IMR-90 (cell line): Measurements from ENCODE around the gene RXFP1. TPM values are rescaled to one million over a fixed set of nuclear protein-coding genes. Genes with fewer than 3 reads are reported as not detected.

Experiments
- ATAC-seq: fragments of 200-7000 bp; cut with Tn5 transposase; 2 replicates; pipeline ENCODE4 v1.9.1; 2020; ENCODE audit warnings: low read depth, mild to moderate bottlenecking, moderate library complexity
- BruUV-seq: library from RNA; stranded (reverse); fragments of 400-500 nt; replicated peaks from 2 replicates; lab custom pipeline; 2021; lab: Mats Ljungman, UMichigan
- CTCF ChIA-PET: fragments of 300-600 bp; formaldehyde crosslinking; extraction: SDS; loops from one replicate; lab custom pipeline; 2021; ENCODE audit warnings: antibody characterized with exemption; lab: Yijun Ruan, JAX
- POLR2A ChIA-PET: fragments of 300-600 bp; sonication (Branson Sonifier 250); formaldehyde crosslinking; loops from one replicate; lab custom pipeline; 2022; ENCODE audit warnings: antibody characterized with exemption; ENCODE audit not compliant: unreplicated experiment; lab: Charles Lee
- DNase-seq: peaks from one replicate; pipeline ENCODE4 v3.0.0; 2013
- H2AFZ ChIP-seq: replicated peaks from 2 replicates; pipeline ENCODE3; 2013; ENCODE audit warnings: low read length, mild to moderate bottlenecking; ENCODE audit not compliant: poor library complexity
- H2AK5ac ChIP-seq: 2 replicates; pipeline ENCODE4 v1.6.1; 2013; ENCODE audit warnings: low read depth, low read length, inconsistent platforms
- H2AK9ac ChIP-seq: replicated peaks from 2 replicates; pipeline ENCODE3; 2013; ENCODE audit warnings: mild to moderate bottlenecking, low read depth, low read length, moderate library complexity; ENCODE audit not compliant: poor library complexity
- H2BK120ac ChIP-seq: 2 replicates; pipeline ENCODE4 v1.6.1; 2013; ENCODE audit warnings: low read depth, low read length, inconsistent platforms
- H2BK15ac ChIP-seq: 3 replicates; pipeline ENCODE4 v1.6.1; 2013; ENCODE audit warnings: low read depth, low read length, inconsistent platforms
- H2BK20ac ChIP-seq: 2 replicates; pipeline ENCODE4 v1.6.1; 2013; ENCODE audit warnings: low read depth, mild to moderate bottlenecking, inconsistent platforms, low read length, moderate library complexity
- H2BK5ac ChIP-seq: 2 replicates; pipeline ENCODE4 v1.6.1; 2013; ENCODE audit warnings: mild to moderate bottlenecking, low read depth, low read length, inconsistent platforms; ENCODE audit not compliant: poor library complexity, severe bottlenecking
- H3K14ac ChIP-seq: replicated peaks from 2 replicates; pipeline ENCODE4 v1.6.1; 2013; ENCODE audit warnings: low read depth, low read length, inconsistent platforms
- H3K18ac ChIP-seq: 2 replicates; pipeline ENCODE4 v1.6.1; 2013; ENCODE audit warnings: low read depth, low read length, control low read depth
- H3K23ac ChIP-seq: 2 replicates; pipeline ENCODE4 v1.6.1; 2013; ENCODE audit warnings: low read depth, low read length, inconsistent platforms
- H3K27ac ChIP-seq: 2 replicates; pipeline ENCODE4 v1.5.1; 2013; ENCODE audit warnings: mild to moderate bottlenecking, control low read depth, low read length; ENCODE audit not compliant: insufficient read depth
- H3K27me3 ChIP-seq: 2 replicates; pipeline ENCODE4 v1.6.1; 2013; ENCODE audit warnings: low read length; ENCODE audit not compliant: control insufficient read depth, insufficient read depth
- H3K36me3 ChIP-seq: 2 replicates; pipeline ENCODE4 v1.6.1; 2013; ENCODE audit warnings: low read length, mixed read lengths; ENCODE audit not compliant: control insufficient read depth, insufficient read depth
- H3K4ac ChIP-seq: 2 replicates; pipeline ENCODE4 v1.6.1; 2013; ENCODE audit warnings: low read depth, low read length, inconsistent platforms
- H3K4me1 ChIP-seq: 2 replicates; pipeline ENCODE4 v1.6.1; 2013; ENCODE audit warnings: low read length, mixed read lengths; ENCODE audit not compliant: control insufficient read depth, insufficient read depth
- H3K4me2 ChIP-seq: 2 replicates; pipeline ENCODE4 v1.6.1; 2013; ENCODE audit warnings: low read depth, mild to moderate bottlenecking, control low read depth, low read length, moderate library complexity
- H3K4me3 ChIP-seq: 2 replicates; pipeline ENCODE4 v1.5.1; 2013; ENCODE audit warnings: low read depth, mild to moderate bottlenecking, control low read depth, low read length, moderate library complexity; ENCODE audit not compliant: insufficient read depth
- H3K56ac ChIP-seq: 2 replicates; pipeline ENCODE4 v1.6.1; 2013; ENCODE audit warnings: low read length, inconsistent platforms; ENCODE audit not compliant: insufficient read depth; ENCODE audit errors: extremely low read depth
- H3K79me1 ChIP-seq, 2 experiments: 2 replicates each; pipeline ENCODE4 v1.6.1; 2013; ENCODE audit warnings: low read length in 2 of 2, inconsistent platforms in 1 of 2, low read depth in 1 of 2
- H3K9ac ChIP-seq: 2 replicates; pipeline ENCODE4 v1.6.1; 2013; ENCODE audit warnings: low read depth, low read length, control low read depth
- H3K9me1 ChIP-seq: 2 replicates; pipeline ENCODE4 v1.6.1; 2013; ENCODE audit warnings: low read length, inconsistent platforms; ENCODE audit not compliant: insufficient read depth
- H3K9me3 ChIP-seq: 2 replicates; pipeline ENCODE4 v1.6.1; 2013; ENCODE audit warnings: low read length; ENCODE audit not compliant: control insufficient read depth, insufficient read depth
- H4K20me1 ChIP-seq: 2 replicates; pipeline ENCODE4 v1.6.1; 2013; ENCODE audit warnings: low read length, inconsistent platforms; ENCODE audit not compliant: insufficient read depth
- H4K5ac ChIP-seq: 2 replicates; pipeline ENCODE4 v1.6.1; 2013; ENCODE audit warnings: mild to moderate bottlenecking, low read depth, low read length, control low read depth
- H4K8ac ChIP-seq, 2 experiments: 2 replicates each; pipeline ENCODE4 v1.6.1; 2013; ENCODE audit warnings: low read depth in 2 of 2, low read length in 2 of 2, control low read depth in 1 of 2, inconsistent platforms in 1 of 2
- H4K91ac ChIP-seq: 2 replicates; pipeline ENCODE4 v1.6.1; 2013; ENCODE audit warnings: low read depth, low read length, inconsistent platforms; ENCODE audit not compliant: insufficient read depth
- BHLHE40 ChIP-seq: fragments of 150-350 bp; IDR thresholded peaks from 2 replicates; pipeline ENCODE4 v1.6.1; 2016; ENCODE audit warnings: mild to moderate bottlenecking, low read depth, low read length
- CEBPB ChIP-seq: IDR thresholded peaks from 2 replicates; pipeline ENCODE4 v1.6.1; 2012; ENCODE audit warnings: low read depth, low read length, improper control_type of control experiment
- CTCF ChIP-seq: conservative IDR thresholded peaks from 2 replicates; pipeline ENCODE4 v1.5.1; 2012; ENCODE audit warnings: mild to moderate bottlenecking, low read depth, low read length, improper control_type of control experiment
- FOS ChIP-seq: fragments of 150-350 bp; IDR thresholded peaks from 2 replicates; pipeline ENCODE4 v1.6.1; 2016; ENCODE audit warnings: low read depth, low read length
- MAFK ChIP-seq: IDR thresholded peaks from 2 replicates; pipeline ENCODE4 v1.6.1; 2012; ENCODE audit warnings: low read depth, low read length, improper control_type of control experiment
- MAZ ChIP-seq: IDR thresholded peaks from 2 replicates; pipeline ENCODE4 v1.6.1; 2012; ENCODE audit warnings: low read depth, mild to moderate bottlenecking, low read length, improper control_type of control experiment, moderate library complexity, borderline replicate concordance
- NFE2L2 ChIP-seq: fragments of 150-350 bp; IDR thresholded peaks from 2 replicates; pipeline ENCODE4 v1.6.1; 2016; ENCODE audit warnings: low read depth, mild to moderate bottlenecking, low read length
- POLR2A ChIP-seq: IDR thresholded peaks from 2 replicates; pipeline ENCODE4 v1.6.1; 2012; ENCODE audit warnings: mild to moderate bottlenecking, low read depth, low read length
- RAD21 ChIP-seq: IDR thresholded peaks from 2 replicates; pipeline ENCODE4 v1.6.1; 2012; ENCODE audit warnings: low read length, improper control_type of control experiment
- RCOR1 ChIP-seq: IDR thresholded peaks from 2 replicates; pipeline ENCODE4 v1.6.1; 2012; ENCODE audit warnings: mild to moderate bottlenecking, low read length, improper control_type of control experiment; ENCODE audit not compliant: insufficient replicate concordance
- RFX5 ChIP-seq: IDR thresholded peaks from 2 replicates; pipeline ENCODE4 v1.8.0; 2012; ENCODE audit warnings: low read depth, mild to moderate bottlenecking, low read length, moderate library complexity
- WGBS, 2 experiments: methylation state at CpG; one replicate each; pipeline versions ENCODE4 v1.1.5 to v1.1.7; 2013; ENCODE audit warnings: missing lambda C conversion rate in 2 of 2; ENCODE audit not compliant: insufficient read length in 1 of 2; ENCODE audit errors: extremely low coverage in 2 of 2; 5-methylcytosine and 5-hydroxymethylcytosine counted together
- dilution Hi-C: fragments of 300-500 bp; cut with HindIII; formaldehyde crosslinking; loops from one replicate; pipeline ENCODE4 v1.14.3; 2018; ENCODE audit warnings: low sequenced_read_pairs; ENCODE audit not compliant: unreplicated experiment
- in situ Hi-C: fragments of 300-500 bp; cut with MboI; formaldehyde crosslinking; loops from 3 replicates; pipeline ENCODE4 v1.14.3; 2019; ENCODE audit warnings: low sequenced_read_pairs, inconsistent platforms, mixed read lengths
- intact Hi-C: fragments of 100-400 bp; cut with micrococcal nuclease; formaldehyde crosslinking; loops from 2 replicates; pipeline ENCODE4 v1.10.0; 2022
- polyA plus RNA-seq, 3 experiments: library from polyadenylated mRNA; depleted of rRNA; stranded (reverse); fragments of >200 nt; gene quantifications; 2 replicates each; pipeline ENCODE4 v1.2.3, GENCODE V29; 2012; ENCODE audit warnings: low replicate concordance in 1 of 3
- total RNA-seq: library from RNA; depleted of rRNA; stranded (reverse); fragments of >200 nt; gene quantifications from 2 replicates; pipeline ENCODE4 v1.2.3, GENCODE V29; 2012
- TF ChIP-seq, protein P1 (sequence below): fragments of 150-350 bp; IDR thresholded peaks from 2 replicates; pipeline ENCODE4 v1.6.1; 2017; ENCODE audit warnings: mild to moderate bottlenecking, antibody characterized with exemption, low read length, low read depth
- TF ChIP-seq, protein P2 (sequence below): fragments of 150-350 bp; IDR thresholded peaks from 2 replicates; pipeline ENCODE4 v1.6.1; 2016; ENCODE audit warnings: low read depth, mild to moderate bottlenecking, low read length, moderate library complexity, borderline replicate concordance

Gene RXFP1
- total and polyA plus RNA-seq, 2 of the 4 experiments (the other 2 are of a cell fraction), result not detected

DNA sequence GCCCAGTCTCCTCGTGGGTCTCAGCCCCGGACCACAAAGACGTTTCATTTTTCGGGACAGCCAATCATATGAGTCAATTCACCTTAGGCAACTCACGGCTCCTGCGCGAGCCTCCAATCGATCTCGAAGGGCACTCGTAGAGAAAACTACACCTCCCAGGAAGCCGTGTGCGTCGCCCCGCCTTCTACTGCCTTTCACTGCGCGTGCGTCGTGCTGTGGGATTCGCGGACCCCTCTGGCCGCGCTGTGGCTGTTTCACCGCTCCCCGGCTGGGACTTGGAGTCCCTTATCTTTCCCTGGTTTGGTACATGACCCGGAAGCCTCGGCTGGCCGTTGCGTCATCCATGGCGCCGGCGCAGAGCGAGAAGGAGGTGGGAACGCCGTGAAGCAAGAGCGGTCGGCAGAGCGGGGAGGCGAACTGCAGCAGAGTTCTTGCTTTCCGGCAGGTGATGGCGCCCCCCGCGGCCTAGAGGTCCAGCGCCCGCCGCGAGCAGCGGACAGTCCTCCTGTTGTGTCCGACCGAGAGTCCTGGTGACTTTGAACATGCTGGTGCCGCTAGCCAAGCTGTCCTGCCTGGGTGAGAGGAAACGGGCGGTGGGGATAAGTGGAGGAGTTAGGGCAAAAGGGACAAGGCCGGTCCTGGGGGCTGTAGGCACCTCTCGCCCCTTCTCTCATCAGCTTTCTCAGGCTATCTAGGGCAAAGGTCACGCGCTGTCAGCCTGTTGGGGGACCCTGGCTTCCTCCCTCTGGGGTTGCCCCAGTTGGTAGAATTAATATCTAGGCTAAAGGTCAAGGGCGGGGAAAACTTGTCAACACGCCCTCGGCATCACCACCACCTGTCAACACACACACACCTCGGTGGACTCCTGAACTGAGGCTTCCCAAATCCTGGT, 150.5 kb downstream of the RXFP1 start, which contains the start of gene ETFDH:
ETFDH (plus strand) TSS at position 382 of the 892 bp plus-strand sequence; CDS start at position 543, 161 bp downstream.
- intact Hi-C loops, result loop anchor here (1.0 kb wide), 1 partner anchor 558 kb away; no protein-coding TSS in a partner anchor
- Histone ChIP-seq H2BK120ac (peak within 1 kb of the TSS; percentile 69), H4K20me1 (no peaks in the 10 kb centered on the region), H2AK9ac (peak within 1 kb of the TSS; percentile 87), H3K27me3 (no peaks in the 10 kb centered on the region), H2AK5ac (peak within 1 kb of the TSS; percentile 3; the same call in 1 of the 2 replicates), H3K79me1 (peaks cover 8 to 32% of the 10 kb centered on the region in 2 experiments; a peak in 3 of 4 replicates), H4K91ac (peak within 1 kb of the TSS; percentile 65), H3K9me3 (no peaks in the 10 kb centered on the region), H3K4me3 (peak within 1 kb of the TSS; percentile 65), H3K27ac (peak within 1 kb of the TSS; percentile 81), H2BK5ac (peak within 1 kb of the TSS; percentile 73), H3K18ac (peak within 1 kb of the TSS; percentile 12), H3K4me2 (peak within 1 kb of the TSS; percentile 96), H2BK20ac (peak within 1 kb of the TSS; percentile 50; the same call in 1 of the 2 replicates), H4K5ac (0 out of 2 replicates have a peak within 1 kb of the TSS, but pooled peaks have one; percentile 3), H3K56ac (peak within 1 kb of the TSS; percentile 69), H3K14ac (peak within 1 kb of the TSS; percentile 82), H3K4me1 (no peaks in the 10 kb centered on the region), H2AFZ (peak within 1 kb of the TSS; percentile 97), H3K9me1 (no peaks in the 10 kb centered on the region), H3K9ac (peak within 1 kb of the TSS; percentile 82), H4K8ac (peak within 1 kb of the TSS; percentile 16 to 87; a peak in 3 of 4 replicates), H3K36me3 (no peaks in the 10 kb centered on the region), H2BK15ac (no peak within 1 kb of the TSS), H3K23ac (peak within 1 kb of the TSS; percentile 78), H3K4ac (peak within 1 kb of the TSS; percentile 80)
- 0% methylated on average over 46 of the region's 60 CpGs; no CpG with 5 or more reads in 1 of the 2 experiments for WGBS, 2 experiments
- dilution Hi-C loops, result no loop called here
- DNase-seq (peak; percentile 99), ATAC-seq (peak; percentile 90)
- BruUV-seq, result no TSS peak
- in situ Hi-C loops, result no loop called here
- ChIA-PET POLR2A (no interaction called here), CTCF (interaction anchor here (0.6 kb wide), 1 partner anchor 33 kb away, joined by 4 read pairs; no protein-coding TSS in a partner anchor)
- TF ChIP-seq MAFK (no peak), RAD21 (peak; percentile 46), POLR2A (no peak), FOS (no peak; the same call in 1 of the 2 replicates), BHLHE40 (no peak), RCOR1 (no peak), CTCF (peak; percentile 62), RFX5 (no peak), MAZ (peak; percentile 77; the same call in 1 of the 2 replicates), NFE2L2 (no peak), CEBPB (peak; percentile 99)
- TF ChIP-seq, protein P1, sequence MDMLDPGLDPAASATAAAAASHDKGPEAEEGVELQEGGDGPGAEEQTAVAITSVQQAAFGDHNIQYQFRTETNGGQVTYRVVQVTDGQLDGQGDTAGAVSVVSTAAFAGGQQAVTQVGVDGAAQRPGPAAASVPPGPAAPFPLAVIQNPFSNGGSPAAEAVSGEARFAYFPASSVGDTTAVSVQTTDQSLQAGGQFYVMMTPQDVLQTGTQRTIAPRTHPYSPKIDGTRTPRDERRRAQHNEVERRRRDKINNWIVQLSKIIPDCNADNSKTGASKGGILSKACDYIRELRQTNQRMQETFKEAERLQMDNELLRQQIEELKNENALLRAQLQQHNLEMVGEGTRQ, result peak; percentile 19; the same call in 1 of the 2 replicates
- TF ChIP-seq, protein P2, sequence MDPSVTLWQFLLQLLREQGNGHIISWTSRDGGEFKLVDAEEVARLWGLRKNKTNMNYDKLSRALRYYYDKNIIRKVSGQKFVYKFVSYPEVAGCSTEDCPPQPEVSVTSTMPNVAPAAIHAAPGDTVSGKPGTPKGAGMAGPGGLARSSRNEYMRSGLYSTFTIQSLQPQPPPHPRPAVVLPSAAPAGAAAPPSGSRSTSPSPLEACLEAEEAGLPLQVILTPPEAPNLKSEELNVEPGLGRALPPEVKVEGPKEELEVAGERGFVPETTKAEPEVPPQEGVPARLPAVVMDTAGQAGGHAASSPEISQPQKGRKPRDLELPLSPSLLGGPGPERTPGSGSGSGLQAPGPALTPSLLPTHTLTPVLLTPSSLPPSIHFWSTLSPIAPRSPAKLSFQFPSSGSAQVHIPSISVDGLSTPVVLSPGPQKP, result peak; percentile 33; the same call in 1 of the 2 replicates
